Measurements from ENCODE around the gene ANK3. TPM values are rescaled to one million over a fixed set of nuclear protein-coding genes. Genes with fewer than 3 reads are reported as not detected.

Gene ANK3
- total RNA-seq, 1 experiment from 2014 or later, result 29.8 TPM

DNA sequence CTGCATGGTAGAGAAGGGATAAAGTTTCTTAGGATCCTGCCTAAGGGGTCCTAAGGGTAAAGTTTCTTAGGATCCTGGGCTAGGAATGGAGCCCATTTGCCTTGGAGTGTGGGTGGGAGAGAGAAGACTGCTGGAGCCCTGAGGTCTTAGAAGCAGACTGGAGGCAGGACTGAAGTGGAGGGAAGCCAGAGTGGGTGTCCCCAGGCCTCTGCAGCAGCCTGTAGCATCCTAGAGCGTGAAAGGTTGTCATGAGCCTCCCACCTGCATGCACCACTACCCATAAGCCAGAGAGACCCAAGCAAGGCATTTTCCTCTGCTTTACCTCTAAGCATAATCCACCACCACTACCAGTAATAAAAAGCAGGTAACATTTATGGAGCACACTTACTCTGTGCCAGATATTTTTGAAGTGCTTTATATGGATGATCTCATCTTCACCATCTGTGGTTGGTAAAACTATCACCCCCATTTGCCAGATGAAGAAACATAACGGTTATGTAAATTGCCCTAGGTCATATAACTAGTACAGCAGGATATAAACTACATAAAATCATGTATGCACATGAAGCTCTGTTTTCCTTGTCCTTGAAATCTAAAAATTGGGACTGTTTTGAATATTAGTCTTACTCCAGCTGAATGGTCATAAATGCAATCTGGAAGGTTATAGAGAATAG, 379.8 kb downstream of the ANK3 start:
- CTCF ChIA-PET, result interaction anchor here (0.7 to 1.4 kb wide), 4 partner anchors 12 to 145 kb away, joined by 4 to 12 read pairs (median 6); partner anchors contain the start of gene CCDC6

DNA sequence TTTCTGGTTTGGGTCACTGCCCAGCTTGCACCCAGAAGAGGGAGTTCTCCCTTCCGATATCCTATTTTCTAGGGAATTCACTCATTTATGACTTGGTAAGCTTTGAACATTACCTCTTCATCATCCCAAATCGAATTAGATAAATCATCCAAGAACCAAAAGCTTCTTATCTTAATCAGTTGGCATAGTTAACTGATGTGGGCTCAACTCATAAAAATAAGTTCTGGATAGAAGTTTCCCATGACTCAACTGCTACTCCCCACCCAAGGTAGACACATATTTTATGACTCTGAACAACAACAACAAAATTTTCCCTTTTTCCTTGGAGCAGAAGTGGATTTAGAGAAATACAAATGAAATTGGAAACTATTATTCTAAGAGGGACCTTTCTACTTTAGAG, 380.4 kb downstream of the ANK3 start:
- DNase-seq, result no peak
- no TSS peak for BruUV-seq (replicated peaks)
- Mint-ChIP-seq H3K4me3 (ENCODE audit: low read depth, unreplicated experiment) (no peak overlapping the region), H3K27me3 (ENCODE audit: unreplicated experiment) (no peaks in the 10 kb centered on the region), H3K4me1 (ENCODE audit: low read depth, unreplicated experiment) (peaks cover 22% of the 10 kb centered on the region), H3K36me3 (ENCODE audit: insufficient read depth, unreplicated experiment) (no peaks in the 10 kb centered on the region), H3K27ac (ENCODE audit: unreplicated experiment) (no peak overlapping the region), H3K9me3 (ENCODE audit: low read depth, unreplicated experiment) (no peaks in the 10 kb centered on the region)
- CTCF ChIA-PET, result interaction anchor here (0.9 to 1.3 kb wide), 2 partner anchors 143 to 144 kb away, joined by 3 to 4 read pairs; no protein-coding TSS in a partner anchor
- intact Hi-C loops (cut with micrococcal nuclease; ENCODE audit: unreplicated experiment), result no loop called here
- TF ChIP-seq, protein P1, sequence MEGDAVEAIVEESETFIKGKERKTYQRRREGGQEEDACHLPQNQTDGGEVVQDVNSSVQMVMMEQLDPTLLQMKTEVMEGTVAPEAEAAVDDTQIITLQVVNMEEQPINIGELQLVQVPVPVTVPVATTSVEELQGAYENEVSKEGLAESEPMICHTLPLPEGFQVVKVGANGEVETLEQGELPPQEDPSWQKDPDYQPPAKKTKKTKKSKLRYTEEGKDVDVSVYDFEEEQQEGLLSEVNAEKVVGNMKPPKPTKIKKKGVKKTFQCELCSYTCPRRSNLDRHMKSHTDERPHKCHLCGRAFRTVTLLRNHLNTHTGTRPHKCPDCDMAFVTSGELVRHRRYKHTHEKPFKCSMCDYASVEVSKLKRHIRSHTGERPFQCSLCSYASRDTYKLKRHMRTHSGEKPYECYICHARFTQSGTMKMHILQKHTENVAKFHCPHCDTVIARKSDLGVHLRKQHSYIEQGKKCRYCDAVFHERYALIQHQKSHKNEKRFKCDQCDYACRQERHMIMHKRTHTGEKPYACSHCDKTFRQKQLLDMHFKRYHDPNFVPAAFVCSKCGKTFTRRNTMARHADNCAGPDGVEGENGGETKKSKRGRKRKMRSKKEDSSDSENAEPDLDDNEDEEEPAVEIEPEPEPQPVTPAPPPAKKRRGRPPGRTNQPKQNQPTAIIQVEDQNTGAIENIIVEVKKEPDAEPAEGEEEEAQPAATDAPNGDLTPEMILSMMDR (IDR thresholded peaks at IDR 0.05; ENCODE audit: unreplicated experiment), result no peak

More for the DNA sequence above, 379.8 kb downstream of the ANK3 start:
- no peak for DNase-seq
- TF ChIP-seq, protein P1 (IDR thresholded peaks at IDR 0.05; ENCODE audit: unreplicated experiment), result no peak
- Mint-ChIP-seq H3K27ac (ENCODE audit: unreplicated experiment) (no peak overlapping the region), H3K36me3 (ENCODE audit: insufficient read depth, unreplicated experiment) (no peaks in the 10 kb centered on the region), H3K9me3 (ENCODE audit: low read depth, unreplicated experiment) (no peaks in the 10 kb centered on the region), H3K27me3 (ENCODE audit: unreplicated experiment) (no peaks in the 10 kb centered on the region), H3K4me3 (ENCODE audit: low read depth, unreplicated experiment) (no peak overlapping the region), H3K4me1 (ENCODE audit: low read depth, unreplicated experiment) (peaks cover 22% of the 10 kb centered on the region)
- no TSS peak for BruUV-seq (replicated peaks)
- intact Hi-C loops (cut with micrococcal nuclease; ENCODE audit: unreplicated experiment), result no loop called here

DNA sequence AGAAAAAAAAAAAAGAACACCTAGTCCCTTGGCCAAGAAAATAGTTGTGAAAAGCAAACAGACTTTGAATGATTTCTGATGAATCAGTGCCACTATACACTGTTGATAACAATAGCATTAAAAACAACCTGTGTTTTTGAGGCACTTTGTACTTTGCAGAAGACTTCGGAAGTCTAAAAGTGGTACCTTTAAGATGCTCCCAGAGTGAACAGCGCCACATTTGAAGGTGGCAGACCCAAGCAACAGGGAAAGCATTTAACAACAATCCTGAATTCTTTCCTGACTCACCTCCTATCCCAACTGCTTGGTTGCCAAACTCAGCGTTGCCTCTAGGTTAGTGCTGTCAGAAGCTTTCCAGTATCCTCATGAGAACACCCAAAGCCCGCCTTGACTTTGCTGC, 380.9 kb downstream of the ANK3 start:
- BruUV-seq (replicated peaks), result no TSS peak

DNA sequence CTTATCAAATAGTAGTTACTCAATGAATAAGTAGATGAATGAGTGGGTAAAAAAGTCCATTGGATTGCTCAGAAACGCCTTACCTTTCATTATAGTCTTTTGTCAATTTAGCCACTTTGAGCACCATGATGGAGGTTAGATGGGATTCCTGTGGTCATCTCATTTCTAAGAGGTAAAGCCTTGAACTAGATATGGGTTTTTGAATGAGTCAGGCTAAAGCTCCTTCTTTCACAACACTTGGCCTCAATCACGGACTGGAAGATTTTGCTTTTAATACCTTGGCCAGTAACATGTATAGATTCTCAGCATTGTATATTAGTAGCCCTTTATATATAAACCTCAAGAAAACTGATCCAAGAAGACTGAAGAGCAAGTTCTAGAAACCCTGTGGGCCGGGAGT, 383.6 kb downstream of the ANK3 start:
- CTCF ChIA-PET, result interaction anchor here (0.5 kb wide), 1 partner anchor 88 kb away, joined by 5 read pairs; no protein-coding TSS in a partner anchor
- intact Hi-C loops (cut with micrococcal nuclease; ENCODE audit: unreplicated experiment), result no loop called here
- BruUV-seq (replicated peaks), result no TSS peak
- TF ChIP-seq, protein P1 (IDR thresholded peaks at IDR 0.05; ENCODE audit: unreplicated experiment), result no peak
- no peak for DNase-seq
- Mint-ChIP-seq H3K4me3 (ENCODE audit: low read depth, unreplicated experiment) (no peak overlapping the region), H3K36me3 (ENCODE audit: insufficient read depth, unreplicated experiment) (no peaks in the 10 kb centered on the region), H3K9me3 (ENCODE audit: low read depth, unreplicated experiment) (no peaks in the 10 kb centered on the region), H3K4me1 (ENCODE audit: low read depth, unreplicated experiment) (peaks cover 22% of the 10 kb centered on the region), H3K27me3 (ENCODE audit: unreplicated experiment) (no peaks in the 10 kb centered on the region), H3K27ac (ENCODE audit: unreplicated experiment) (no peak overlapping the region)

More for the DNA sequence above, 380.9 kb downstream of the ANK3 start:
- H3K4me1 Mint-ChIP-seq (ENCODE audit: low read depth, unreplicated experiment), result peaks cover 22% of the 10 kb centered on the region
- DNase-seq, result peak; percentile 36
- no peaks in the 10 kb centered on the region for H3K9me3 Mint-ChIP-seq (ENCODE audit: low read depth, unreplicated experiment)
- no peak overlapping the region for H3K27ac Mint-ChIP-seq (ENCODE audit: unreplicated experiment)
- no peaks in the 10 kb centered on the region for H3K36me3 Mint-ChIP-seq (ENCODE audit: insufficient read depth, unreplicated experiment)
- H3K4me3 Mint-ChIP-seq (ENCODE audit: low read depth, unreplicated experiment), result no peak overlapping the region
- intact Hi-C loops (cut with micrococcal nuclease; ENCODE audit: unreplicated experiment), result no loop called here
- CTCF ChIA-PET, result interaction anchor here (0.7 to 1.3 kb wide), 3 partner anchors 11 to 144 kb away, joined by 3 to 4 read pairs (median 3); no protein-coding TSS in a partner anchor
- TF ChIP-seq, protein P1 (IDR thresholded peaks at IDR 0.05; ENCODE audit: unreplicated experiment), result peak; percentile 50
- H3K27me3 Mint-ChIP-seq (ENCODE audit: unreplicated experiment), result no peaks in the 10 kb centered on the region
